ENCODE measurements around the gene BTBD7.

BTBD7 gene

GRCh38 chr14:93269341-93270068 lies 63.3 kb downstream of the BTBD7 start:
- no peaks in the 10 kb centered on the region for H3K27me3 ChIP-seq (ENCODE audit: insufficient read depth, low read depth, severe bottlenecking)
- H3K4me3 ChIP-seq (ENCODE audit: low read depth, low read length): no peak overlapping the region
- no peaks in the 10 kb centered on the region for H3K36me3 ChIP-seq
- TF ChIP-seq CTCF (IDR thresholded peaks at IDR 0.05; ENCODE audit: low read depth, low read length): no peak
- H3K27ac ChIP-seq: no peak overlapping the region; the same call in 1 of the 2 replicates
- no peak for DNase-seq
- no peaks in the 10 kb centered on the region for H3K9me3 ChIP-seq (ENCODE audit: severe bottlenecking)

- no peaks in the 10 kb centered on the region for H3K9me3 ChIP-seq (ENCODE audit: severe bottlenecking)
- H3K36me3 ChIP-seq: peaks cover 7% of the 10 kb centered on the region
- no peaks in the 10 kb centered on the region for H3K27me3 ChIP-seq (ENCODE audit: insufficient read depth, low read depth, severe bottlenecking)
- TF ChIP-seq CTCF (IDR thresholded peaks at IDR 0.05; ENCODE audit: low read depth, low read length): no peak
- H3K27ac ChIP-seq: no peak overlapping the region
- no peak overlapping the region for H3K4me3 ChIP-seq (ENCODE audit: low read depth, low read length)
- DNase-seq: no peak
These were observed 64.4 kb downstream of the BTBD7 start for GRCh38 chr14:93268406-93268805.

GRCh38 chr14:93267149-93267711 lies 65.6 kb downstream of the BTBD7 start:
- peak; percentile 14 for DNase-seq
- Histone ChIP-seq H3K27me3 (ENCODE audit: insufficient read depth, low read depth, severe bottlenecking) (no peaks in the 10 kb centered on the region), H3K36me3 (peaks cover 15% of the 10 kb centered on the region), H3K4me3 (ENCODE audit: low read depth, low read length) (no peak overlapping the region), H3K27ac (no peak overlapping the region), H3K9me3 (ENCODE audit: severe bottlenecking) (no peaks in the 10 kb centered on the region)
- no peak for TF ChIP-seq CTCF (IDR thresholded peaks at IDR 0.05; ENCODE audit: low read depth, low read length)

GRCh38 chr14:93266127-93266526 lies 66.7 kb downstream of the BTBD7 start:
- Histone ChIP-seq H3K36me3 (peaks cover 22% of the 10 kb centered on the region), H3K4me3 (ENCODE audit: low read depth, low read length) (no peak overlapping the region), H3K27me3 (ENCODE audit: insufficient read depth, low read depth, severe bottlenecking) (no peaks in the 10 kb centered on the region), H3K9me3 (ENCODE audit: severe bottlenecking) (no peaks in the 10 kb centered on the region), H3K27ac (no peak overlapping the region)
- TF ChIP-seq CTCF (IDR thresholded peaks at IDR 0.05; ENCODE audit: low read depth, low read length): no peak
- no peak for DNase-seq

GRCh38 chr14:93263416-93263815 lies 69.4 kb downstream of the BTBD7 start:
- Histone ChIP-seq H3K27ac (no peak overlapping the region), H3K4me3 (ENCODE audit: low read depth, low read length) (no peak overlapping the region), H3K27me3 (ENCODE audit: insufficient read depth, low read depth, severe bottlenecking) (no peaks in the 10 kb centered on the region), H3K36me3 (peaks cover 26% of the 10 kb centered on the region), H3K9me3 (ENCODE audit: severe bottlenecking) (no peaks in the 10 kb centered on the region)
- no peak for DNase-seq
- no peak for TF ChIP-seq CTCF (IDR thresholded peaks at IDR 0.05; ENCODE audit: low read depth, low read length)
